GM21737 (cell line): Measurements from ENCODE around the gene TRANK1.
"Not testable (repeated sequence)": the region's sequence is repeated elsewhere in the genome, so short reads cannot be mapped to it uniquely, and the experiment has no call there.

Experiments used
- ATAC-seq: cut with Tn5 transposase; IDR thresholded peaks from one replicate; pipeline ENCODE4 v1.9.1; 2021; ENCODE audit warnings: mild to moderate bottlenecking, moderate library complexity; ENCODE audit not compliant: unreplicated experiment

The TRANK1 gene

GRCh38 chr3:36923523-36923943 is 21.3 kb downstream of the TRANK1 start:
- no peak for ATAC-seq

GRCh38 chr3:36920884-36921567 is 23.8 kb downstream of the TRANK1 start:
- ATAC-seq, result no peak

- no peak for ATAC-seq
Observed at GRCh38 chr3:36919439-36920160, 25.3 kb downstream of the TRANK1 start.

- peak; percentile 75 for ATAC-seq
Observed at GRCh38 chr3:36918050-36918449, 26.8 kb downstream of the TRANK1 start.

GRCh38 chr3:36911990-36912804 is 32.7 kb downstream of the TRANK1 start:
- ATAC-seq, result peak; percentile 91

GRCh38 chr3:36909666-36910065 is 35.2 kb downstream of the TRANK1 start:
- no peak for ATAC-seq

- no peak for ATAC-seq
Observed at GRCh38 chr3:36909181-36909580, 35.7 kb downstream of the TRANK1 start.

GRCh38 chr3:36908647-36909180 is 36.1 kb downstream of the TRANK1 start:
- no peak for ATAC-seq

- peak; percentile 26 for ATAC-seq
Observed at GRCh38 chr3:36907911-36908646, 36.8 kb downstream of the TRANK1 start.

GRCh38 chr3:36906504-36907149 is 38.2 kb downstream of the TRANK1 start:
- ATAC-seq, result no peak

- no peak for ATAC-seq
Observed at GRCh38 chr3:36905545-36905944, 39.3 kb downstream of the TRANK1 start.

GRCh38 chr3:36904641-36905040 is 40.2 kb downstream of the TRANK1 start:
- ATAC-seq, result no peak

- not testable (repeated sequence) for ATAC-seq
Observed at GRCh38 chr3:36904065-36904464, 40.8 kb downstream of the TRANK1 start.

GRCh38 chr3:36903119-36903882 is 41.6 kb downstream of the TRANK1 start:
- no peak for ATAC-seq

GRCh38 chr3:36901588-36901987 is 43.3 kb downstream of the TRANK1 start:
- ATAC-seq, result no peak

- ATAC-seq, result no peak
Observed at GRCh38 chr3:36900474-36901443, 44.1 kb downstream of the TRANK1 start.

GRCh38 chr3:36895496-36896409 is 49.1 kb downstream of the TRANK1 start:
- no peak for ATAC-seq
